Activated T-cell treated with anti-CD3 and anti-CD28 coated beads, Interleukin-2, amount 50 U/mL, for 72 hours (primary cell): ENCODE data around the gene ZNF831. TPM values are rescaled to one million over a fixed set of nuclear protein-coding genes. Genes with fewer than 3 reads are reported as not detected.

Experiments
- total RNA-seq, 2 donors: library from RNA; stranded (reverse); gene quantifications; one replicate each; pipeline ENCODE4 v1.2.3, GENCODE V29; 2022

ZNF831 gene
- total RNA-seq, 2 donors from 2014 or later = 8.2 to 9.0 TPM

Other genes with a start within 250 kb of the ZNF831 start
- gene NELFCD, start 182.6 kb upstream of the ZNF831 start, total RNA-seq = 10 to 100 TPM; 66.2 to 67.5 TPM
- 10 to 100 TPM; 44.5 to 51.6 TPM for gene CTSZ, start 156.6 kb upstream of the ZNF831 start, total RNA-seq
- gene TUBB1, start 144.4 kb upstream of the ZNF831 start, total RNA-seq = not detected
- 10 to 100 TPM; 55.7 to 56.4 TPM for gene ATP5F1E, start 131.5 kb upstream of the ZNF831 start, total RNA-seq
- gene PRELID3B, start 121.0 kb upstream of the ZNF831 start, total RNA-seq = 100 to 1,000 TPM; 168 to 181 TPM
- gene EDN3, start 136.8 kb downstream of the ZNF831 start, total RNA-seq = not detected